ENCODE results near the gene CCDC158.

Gene CCDC158

DNA sequence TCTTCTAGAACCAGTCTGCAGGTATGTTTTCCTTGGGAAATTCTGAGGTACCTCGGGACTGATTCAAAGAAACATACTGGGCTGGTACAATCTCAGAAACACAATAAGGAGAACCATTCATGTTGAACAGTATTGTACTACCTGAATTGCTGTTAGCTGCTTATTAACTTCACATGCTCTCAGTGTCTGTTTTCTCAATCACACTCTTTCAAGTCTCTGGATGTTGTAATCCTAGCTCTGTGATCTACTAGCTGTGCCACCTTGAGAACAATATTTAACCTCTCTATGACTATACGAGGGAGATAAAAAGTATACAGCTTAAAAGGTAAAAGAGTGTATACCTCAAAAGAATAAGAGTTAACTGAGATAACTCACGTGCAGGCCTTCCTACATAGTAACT is 10.3 kb downstream of the CCDC158 start:
- Histone ChIP-seq H3K79me2 (ENCODE audit: insufficient read depth, low read length) (no peaks in the 10 kb centered on the region), H3K9ac (ENCODE audit: low read length) (no peak overlapping the region), H2AFZ (ENCODE audit: low read depth, low read length, severe bottlenecking) (no peak overlapping the region), H3K27me3 (ENCODE audit: low read length) (no peaks in the 10 kb centered on the region), H3K9me3 (ENCODE audit: insufficient read depth, low read length) (no peaks in the 10 kb centered on the region), H3K4me3 (ENCODE audit: insufficient read depth, low read length, poor library complexity, severe bottlenecking) (no peak overlapping the region), H3K27ac (ENCODE audit: low read depth, low read length) (no peak overlapping the region), H3K4me2 (ENCODE audit: low read depth, low read length, poor library complexity, severe bottlenecking) (no peak overlapping the region), H3K36me3 (ENCODE audit: low read length) (no peaks in the 10 kb centered on the region), H4K20me1 (ENCODE audit: low read depth, low read length) (no peaks in the 10 kb centered on the region), H3K9me2 (replicated peaks; ENCODE audit: insufficient read depth, low read length) (no peaks in the 10 kb centered on the region), H3F3A (ENCODE audit: insufficient read depth) (no peaks in the 10 kb centered on the region)
- TF ChIP-seq EZH2phosphoT487 (conservative IDR thresholded peaks at IDR 0.05; ENCODE audit: low read length), result no peak
- TF ChIP-seq, protein P1, sequence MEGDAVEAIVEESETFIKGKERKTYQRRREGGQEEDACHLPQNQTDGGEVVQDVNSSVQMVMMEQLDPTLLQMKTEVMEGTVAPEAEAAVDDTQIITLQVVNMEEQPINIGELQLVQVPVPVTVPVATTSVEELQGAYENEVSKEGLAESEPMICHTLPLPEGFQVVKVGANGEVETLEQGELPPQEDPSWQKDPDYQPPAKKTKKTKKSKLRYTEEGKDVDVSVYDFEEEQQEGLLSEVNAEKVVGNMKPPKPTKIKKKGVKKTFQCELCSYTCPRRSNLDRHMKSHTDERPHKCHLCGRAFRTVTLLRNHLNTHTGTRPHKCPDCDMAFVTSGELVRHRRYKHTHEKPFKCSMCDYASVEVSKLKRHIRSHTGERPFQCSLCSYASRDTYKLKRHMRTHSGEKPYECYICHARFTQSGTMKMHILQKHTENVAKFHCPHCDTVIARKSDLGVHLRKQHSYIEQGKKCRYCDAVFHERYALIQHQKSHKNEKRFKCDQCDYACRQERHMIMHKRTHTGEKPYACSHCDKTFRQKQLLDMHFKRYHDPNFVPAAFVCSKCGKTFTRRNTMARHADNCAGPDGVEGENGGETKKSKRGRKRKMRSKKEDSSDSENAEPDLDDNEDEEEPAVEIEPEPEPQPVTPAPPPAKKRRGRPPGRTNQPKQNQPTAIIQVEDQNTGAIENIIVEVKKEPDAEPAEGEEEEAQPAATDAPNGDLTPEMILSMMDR (IDR thresholded peaks at IDR 0.05; ENCODE audit: insufficient read depth, low read length, poor library complexity, severe bottlenecking), result no peak

DNA sequence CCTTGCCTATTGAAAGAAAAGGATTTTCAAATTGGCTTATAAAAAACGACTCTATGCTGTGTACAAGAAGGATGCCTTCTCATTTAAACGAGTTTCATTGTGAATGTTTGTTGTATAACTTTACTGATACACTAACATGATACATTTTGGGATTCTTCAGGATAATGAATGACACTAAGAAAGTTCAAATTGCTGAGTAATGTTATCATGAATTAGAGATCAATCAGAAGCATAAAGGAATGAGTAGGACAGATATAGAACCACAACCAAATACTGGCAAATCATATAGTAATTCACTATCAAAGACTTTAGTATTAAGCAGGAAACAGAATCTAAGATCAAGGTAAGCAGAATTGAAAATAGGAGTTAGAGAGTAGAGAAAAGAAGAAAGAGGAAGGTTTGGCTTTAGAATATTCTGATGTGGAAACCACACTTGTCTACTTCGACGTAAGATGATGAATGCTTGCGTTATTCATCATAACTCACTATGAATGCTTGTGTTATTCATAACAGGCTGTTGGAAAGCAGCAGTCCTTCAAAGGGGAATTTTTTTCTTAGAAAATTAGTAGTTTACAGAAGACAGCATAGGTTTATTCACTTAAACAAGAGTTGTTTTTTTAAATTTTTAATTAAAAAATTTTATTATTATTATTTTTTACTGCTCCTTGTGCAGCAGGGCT is 13.4 kb downstream of the CCDC158 start:
- Histone ChIP-seq H3K36me3 (ENCODE audit: low read length) (no peaks in the 10 kb centered on the region), H3K27ac (ENCODE audit: low read depth, low read length) (no peak overlapping the region), H3K79me2 (ENCODE audit: insufficient read depth, low read length) (no peaks in the 10 kb centered on the region), H3K9me3 (ENCODE audit: insufficient read depth, low read length) (no peaks in the 10 kb centered on the region), H3K4me2 (ENCODE audit: low read depth, low read length, poor library complexity, severe bottlenecking) (no peak overlapping the region), H3F3A (ENCODE audit: insufficient read depth) (no peaks in the 10 kb centered on the region), H2AFZ (ENCODE audit: low read depth, low read length, severe bottlenecking) (no peak overlapping the region), H4K20me1 (ENCODE audit: low read depth, low read length) (no peaks in the 10 kb centered on the region), H3K9me2 (replicated peaks; ENCODE audit: insufficient read depth, low read length) (no peaks in the 10 kb centered on the region), H3K9ac (ENCODE audit: low read length) (no peak overlapping the region), H3K4me3 (ENCODE audit: insufficient read depth, low read length, poor library complexity, severe bottlenecking) (no peak overlapping the region), H3K27me3 (ENCODE audit: low read length) (no peaks in the 10 kb centered on the region)
- no peak for TF ChIP-seq EZH2phosphoT487 (conservative IDR thresholded peaks at IDR 0.05; ENCODE audit: low read length)
- TF ChIP-seq, protein P1 (IDR thresholded peaks at IDR 0.05; ENCODE audit: insufficient read depth, low read length, poor library complexity, severe bottlenecking), result no peak

DNA sequence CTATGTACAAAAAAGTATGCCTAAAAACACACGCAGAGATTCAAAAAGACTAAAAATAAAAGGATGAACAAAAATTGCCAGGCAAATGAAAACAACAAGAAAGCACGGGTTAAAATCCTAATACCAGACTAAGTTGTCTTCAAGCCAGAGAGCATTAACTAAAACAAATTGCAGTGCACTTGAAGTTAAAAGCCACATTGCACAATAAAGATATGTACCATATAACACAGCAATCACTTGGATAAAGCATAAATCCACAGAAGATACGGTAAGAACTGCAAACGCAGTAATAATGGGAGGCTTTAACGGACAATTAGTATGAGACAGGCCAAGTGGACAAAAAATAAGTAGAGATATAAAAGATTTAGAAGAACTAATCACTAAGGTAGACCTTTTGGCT is 14.9 kb downstream of the CCDC158 start:
- TF ChIP-seq, protein P1 (IDR thresholded peaks at IDR 0.05; ENCODE audit: insufficient read depth, low read length, poor library complexity, severe bottlenecking), result no peak
- TF ChIP-seq EZH2phosphoT487 (conservative IDR thresholded peaks at IDR 0.05; ENCODE audit: low read length), result no peak
- no peaks in the 10 kb centered on the region for H3K36me3 ChIP-seq (ENCODE audit: low read length)
- no peak overlapping the region for H3K4me2 ChIP-seq (ENCODE audit: low read depth, low read length, poor library complexity, severe bottlenecking)
- H3K4me3 ChIP-seq (ENCODE audit: insufficient read depth, low read length, poor library complexity, severe bottlenecking), result no peak overlapping the region
- no peaks in the 10 kb centered on the region for H3K27me3 ChIP-seq (ENCODE audit: low read length)
- no peaks in the 10 kb centered on the region for H4K20me1 ChIP-seq (ENCODE audit: low read depth, low read length)
- H3K9me3 ChIP-seq (ENCODE audit: insufficient read depth, low read length), result no peaks in the 10 kb centered on the region
- no peak overlapping the region for H3K27ac ChIP-seq (ENCODE audit: low read depth, low read length)
- no peaks in the 10 kb centered on the region for H3K79me2 ChIP-seq (ENCODE audit: insufficient read depth, low read length)
- H3F3A ChIP-seq (ENCODE audit: insufficient read depth), result no peaks in the 10 kb centered on the region
- H3K9ac ChIP-seq (ENCODE audit: low read length), result no peak overlapping the region
- no peaks in the 10 kb centered on the region for H3K9me2 ChIP-seq (replicated peaks; ENCODE audit: insufficient read depth, low read length)
- no peak overlapping the region for H2AFZ ChIP-seq (ENCODE audit: low read depth, low read length, severe bottlenecking)
